CD14-positive monocyte (primary cell): ENCODE results near the gene MMD2. TPM values are rescaled to one million over a fixed set of nuclear protein-coding genes. Genes with fewer than 3 reads are reported as not detected.
"Not testable (repeated sequence)": the region's sequence is repeated elsewhere in the genome, so short reads cannot be mapped to it uniquely, and the experiment has no call there.

Experiments
- DNase-seq, 3 donors: peaks; one replicate each; pipeline ENCODE4 v3.0.0-alpha.2; 2011 to 2022
- H2AFZ ChIP-seq: 2 replicates; pipeline ENCODE4 v1.6.0; 2012; ENCODE audit warnings: mild to moderate bottlenecking, low read depth, low read length, inconsistent platforms; ENCODE audit not compliant: insufficient read depth, poor library complexity, severe bottlenecking
- H3K27ac ChIP-seq, 2 donors: 1 replicate in 1 of 2; 2 replicates in 1 of 2; pipeline ENCODE4 v1.5.1; 2012 to 2013; ENCODE audit warnings: low read length in 2 of 2, control low read depth in 1 of 2, inconsistent platforms in 1 of 2, low read depth in 1 of 2, mild to moderate bottlenecking in 1 of 2
- H3K27me3 ChIP-seq, 2 donors: one replicate each; pipeline versions ENCODE4 v1.6.0 to v1.6.1; 2011 to 2013; ENCODE audit warnings: low read length in 2 of 2; ENCODE audit not compliant: control insufficient read depth in 2 of 2, insufficient read depth in 2 of 2
- H3K36me3 ChIP-seq, 2 donors: replicated peaks in 1 of 2; 1 replicate in 1 of 2; 2 replicates in 1 of 2; pipeline versions ENCODE4 v1.5.1 to v1.6.1; 2012 to 2013; ENCODE audit warnings: low read length in 2 of 2, control low read depth in 1 of 2, inconsistent platforms in 1 of 2, mild to moderate bottlenecking in 1 of 2; ENCODE audit not compliant: insufficient read depth in 2 of 2, control insufficient read depth in 1 of 2
- H3K4me1 ChIP-seq, 2 donors: 1 replicate in 1 of 2; 2 replicates in 1 of 2; pipeline versions ENCODE4 v1.5.1 to v1.6.1; 2012 to 2013; ENCODE audit warnings: low read length in 2 of 2, control low read depth in 1 of 2, inconsistent platforms in 1 of 2, mild to moderate bottlenecking in 1 of 2, moderate library complexity in 1 of 2; ENCODE audit not compliant: insufficient read depth in 2 of 2, control insufficient read depth in 1 of 2
- H3K4me2 ChIP-seq: replicated peaks from 2 replicates; pipeline ENCODE3; 2012; ENCODE audit warnings: low read length, moderate library complexity, mild to moderate bottlenecking; ENCODE audit not compliant: poor library complexity, severe bottlenecking; ENCODE audit errors: extremely low read depth
- H3K4me3 ChIP-seq, 3 experiments: fragments of 200-600 bp in 1 of 3; sonication (generic) in 1 of 3; replicated peaks in 1 of 3; 1 replicate in 2 of 3; 2 replicates in 1 of 3; pipeline ENCODE4 v1.5.1; 2011 to 2013; ENCODE audit warnings: low read length in 3 of 3, mild to moderate bottlenecking in 3 of 3, control low read depth in 2 of 3, low read depth in 2 of 3, inconsistent platforms in 1 of 3, moderate library complexity in 1 of 3
- H3K79me2 ChIP-seq: 2 replicates; pipeline ENCODE4 v1.6.0; 2012; ENCODE audit warnings: mild to moderate bottlenecking, control low read depth, inconsistent platforms, low read length, moderate library complexity; ENCODE audit not compliant: insufficient read depth
- H3K9ac ChIP-seq: 2 replicates; pipeline ENCODE4 v1.6.0; 2017; ENCODE audit warnings: low read length, mild to moderate bottlenecking; ENCODE audit not compliant: insufficient read depth, poor library complexity, severe bottlenecking
- H3K9me3 ChIP-seq, 2 donors: replicated peaks in 1 of 2; 1 replicate in 1 of 2; 2 replicates in 1 of 2; pipeline versions ENCODE4 v1.5.1 to v1.6.1; 2012 to 2013; ENCODE audit warnings: low read length in 2 of 2, control low read depth in 1 of 2; ENCODE audit not compliant: control insufficient read depth in 1 of 2, insufficient read depth in 1 of 2
- H4K20me1 ChIP-seq: 2 replicates; pipeline ENCODE4 v1.6.0; 2012; ENCODE audit warnings: mild to moderate bottlenecking, low read length, control low read depth, moderate library complexity; ENCODE audit not compliant: insufficient read depth
- H3K27ac Mint-ChIP-seq, 7 donors: one replicate each; pipeline ENCODE4 v1.8.0; 2020; ENCODE audit warnings: mild to moderate bottlenecking in 7 of 7, mixed read lengths in 7 of 7, moderate library complexity in 6 of 7, inconsistent platforms in 2 of 7
- H3K27me3 Mint-ChIP-seq, 3 donors: one replicate each; pipeline ENCODE4 v1.8.0; 2021 to 2022; ENCODE audit warnings: low read depth in 3 of 3, mild to moderate bottlenecking in 3 of 3, mixed read lengths in 3 of 3, moderate library complexity in 3 of 3, inconsistent platforms in 1 of 3
- H3K36me3 Mint-ChIP-seq, 2 donors: one replicate each; pipeline ENCODE4 v1.8.0; 2020; ENCODE audit warnings: mixed read lengths in 2 of 2, inconsistent platforms in 1 of 2, mild to moderate bottlenecking in 1 of 2
- H3K4me1 Mint-ChIP-seq: one replicate; pipeline ENCODE4 v1.8.0; 2020; ENCODE audit warnings: mild to moderate bottlenecking, mixed read lengths
- H3K4me3 Mint-ChIP-seq, 2 donors: one replicate each; pipeline ENCODE4 v1.8.0; 2020; ENCODE audit warnings: mild to moderate bottlenecking in 2 of 2, mixed read lengths in 2 of 2, moderate library complexity in 1 of 2
- H3K9me3 Mint-ChIP-seq, 7 donors: one replicate each; pipeline ENCODE4 v1.8.0; 2020 to 2022; ENCODE audit warnings: mixed read lengths in 7 of 7, mild to moderate bottlenecking in 6 of 7, moderate library complexity in 6 of 7, inconsistent platforms in 2 of 7
- WGBS: methylation state at CpG from one replicate; pipeline ENCODE4 v1.1.5; 2013; ENCODE audit warnings: missing lambda C conversion rate; ENCODE audit not compliant: insufficient coverage; 5-methylcytosine and 5-hydroxymethylcytosine counted together
- intact Hi-C, 2 donors: fragments of 100-400 bp; cut with micrococcal nuclease; formaldehyde crosslinking; loops; one replicate each; pipeline versions ENCODE4 v1.15.0 to v1.15.1; 2023
- polyA plus RNA-seq, 3 donors: library from polyadenylated mRNA; depleted of rRNA in 1 of 3; unstranded in 2 of 3; stranded (reverse) in 1 of 3; fragments of 300-500 nt in 2 of 3; fragments of >200 nt in 1 of 3; fragmentation: Illumina TruSeq in 2 of 3; gene quantifications; 1 replicate in 2 of 3; 2 replicates in 1 of 3; pipeline ENCODE4 v1.2.3, GENCODE V29; 2012 to 2021
- TF ChIP-seq, protein P1 (sequence below): fragments of 200-600 bp; IDR thresholded peaks from one replicate; pipeline ENCODE4 v1.8.0; 2022; ENCODE audit warnings: antibody characterized with exemption, mild to moderate bottlenecking

MMD2 gene
- polyA plus RNA-seq, 3 donors: not detected

DNA sequence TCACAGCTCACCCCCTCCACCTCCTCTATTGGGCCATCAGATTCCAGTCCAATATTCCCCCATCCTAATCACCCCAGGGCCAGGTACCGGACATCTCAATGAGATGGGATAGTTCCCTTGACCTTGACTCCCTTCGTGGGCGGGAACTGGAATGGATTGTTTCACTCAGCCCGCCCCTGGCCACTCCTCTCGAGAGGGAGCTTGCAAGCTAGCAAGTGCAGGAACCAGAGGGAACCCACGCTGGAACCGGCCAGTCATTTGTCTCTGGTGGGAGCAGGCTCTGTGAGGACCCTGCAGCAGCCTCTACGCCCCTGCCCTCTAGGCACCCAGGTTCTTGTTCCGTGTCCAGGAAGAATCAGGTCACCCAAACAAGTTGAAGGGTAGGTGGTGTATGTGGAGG lies 64.5 kb downstream of the MMD2 start:
- no peaks in the 10 kb centered on the region for H3K4me1 Mint-ChIP-seq

GRCh38 chr7:4893929-4894475 lies 65.0 kb downstream of the MMD2 start:
- Mint-ChIP-seq H3K27me3 (peaks cover 0 to 15% (median 10%) of the 10 kb centered on the region in 3 donors), H3K4me1 (no peaks in the 10 kb centered on the region), H3K36me3 (no peaks in the 10 kb centered on the region), H3K9me3 (peaks cover 18 to 34% (median 27%) of the 10 kb centered on the region in 7 donors), H3K4me3 (no peak overlapping the region), H3K27ac (no peak overlapping the region)
- H3K4me3 ChIP-seq: no peak overlapping the region
- TF ChIP-seq, protein P1, sequence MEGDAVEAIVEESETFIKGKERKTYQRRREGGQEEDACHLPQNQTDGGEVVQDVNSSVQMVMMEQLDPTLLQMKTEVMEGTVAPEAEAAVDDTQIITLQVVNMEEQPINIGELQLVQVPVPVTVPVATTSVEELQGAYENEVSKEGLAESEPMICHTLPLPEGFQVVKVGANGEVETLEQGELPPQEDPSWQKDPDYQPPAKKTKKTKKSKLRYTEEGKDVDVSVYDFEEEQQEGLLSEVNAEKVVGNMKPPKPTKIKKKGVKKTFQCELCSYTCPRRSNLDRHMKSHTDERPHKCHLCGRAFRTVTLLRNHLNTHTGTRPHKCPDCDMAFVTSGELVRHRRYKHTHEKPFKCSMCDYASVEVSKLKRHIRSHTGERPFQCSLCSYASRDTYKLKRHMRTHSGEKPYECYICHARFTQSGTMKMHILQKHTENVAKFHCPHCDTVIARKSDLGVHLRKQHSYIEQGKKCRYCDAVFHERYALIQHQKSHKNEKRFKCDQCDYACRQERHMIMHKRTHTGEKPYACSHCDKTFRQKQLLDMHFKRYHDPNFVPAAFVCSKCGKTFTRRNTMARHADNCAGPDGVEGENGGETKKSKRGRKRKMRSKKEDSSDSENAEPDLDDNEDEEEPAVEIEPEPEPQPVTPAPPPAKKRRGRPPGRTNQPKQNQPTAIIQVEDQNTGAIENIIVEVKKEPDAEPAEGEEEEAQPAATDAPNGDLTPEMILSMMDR: no peak
- no peaks in the 10 kb centered on the region for H3K4me1 ChIP-seq
- peaks cover 8 to 19% of the 10 kb centered on the region in 2 donors for H3K9me3 ChIP-seq
- H3K4me2 ChIP-seq: no peak overlapping the region
- no peak for DNase-seq
- 91% methylated on average over 6 of the region's 8 CpGs for WGBS
- H3K9ac ChIP-seq: no peak overlapping the region
- intact Hi-C loops: no loop called here
- H3K36me3 ChIP-seq: no peaks in the 10 kb centered on the region
- no peaks in the 10 kb centered on the region for H3K27me3 ChIP-seq
- H4K20me1 ChIP-seq: no peaks in the 10 kb centered on the region
- no peaks in the 10 kb centered on the region for H3K79me2 ChIP-seq
- no peak overlapping the region for H2AFZ ChIP-seq
- no peak overlapping the region for H3K27ac ChIP-seq

More for the DNA sequence above, 64.5 kb downstream of the MMD2 start:
- H3K27ac ChIP-seq: no peak overlapping the region
- H3K27me3 ChIP-seq: no peaks in the 10 kb centered on the region
- Mint-ChIP-seq H3K27ac (no peak overlapping the region), H3K4me3 (no peak overlapping the region), H3K9me3 (peaks cover 18 to 34% (median 27%) of the 10 kb centered on the region in 7 donors), H3K27me3 (peaks cover 0 to 15% (median 7%) of the 10 kb centered on the region in 3 donors), H3K36me3 (no peaks in the 10 kb centered on the region)
- DNase-seq: no peak
- no peak overlapping the region for H3K4me3 ChIP-seq
- intact Hi-C loops: no loop called here
- no peaks in the 10 kb centered on the region for H3K36me3 ChIP-seq
- no peak overlapping the region for H2AFZ ChIP-seq
- no peaks in the 10 kb centered on the region for H3K4me1 ChIP-seq
- TF ChIP-seq, protein P1: no peak
- H4K20me1 ChIP-seq: no peaks in the 10 kb centered on the region
- H3K9me3 ChIP-seq: peaks cover 8 to 19% of the 10 kb centered on the region in 2 donors
- no peak overlapping the region for H3K9ac ChIP-seq
- H3K4me2 ChIP-seq: no peak overlapping the region
- WGBS: 95% methylated on average over 7 of the region's 9 CpGs
- H3K79me2 ChIP-seq: no peaks in the 10 kb centered on the region

- H4K20me1 ChIP-seq, H3K79me2 ChIP-seq, H3K4me3 ChIP-seq, intact Hi-C loops, H3K4me3 Mint-ChIP-seq, H3K4me2 ChIP-seq, H2AFZ ChIP-seq, H3K36me3 ChIP-seq, DNase-seq, H3K36me3 Mint-ChIP-seq, H3K9ac ChIP-seq, H3K4me1 Mint-ChIP-seq, H3K27ac ChIP-seq, H3K4me1 ChIP-seq, H3K27me3 ChIP-seq: not testable (repeated sequence)
- Mint-ChIP-seq H3K27me3 (peaks cover 0 to 15% (median 14%) of the 10 kb centered on the region in 3 donors), H3K27ac (peak overlapping the region in 1 of 7 donors; percentile 68), H3K9me3 (peaks cover 15 to 29% (median 23%) of the 10 kb centered on the region in 7 donors)
- WGBS: 67% methylated on average over 1 of the region's 4 CpGs
- peaks cover 8 to 19% of the 10 kb centered on the region in 2 donors for H3K9me3 ChIP-seq
Measured at GRCh38 chr7:4893188-4893587, 65.8 kb downstream of the MMD2 start.
